Cardiac muscle cell (in vitro differentiated cells and primary cell): ENCODE measurements around the gene TENM3. TPM values are rescaled to one million over a fixed set of nuclear protein-coding genes. Genes with fewer than 3 reads are reported as not detected.

ENCODE experiments used
- DNase-seq, 2 donors: peaks; one replicate each; pipeline versions ENCODE4 v3.0.0 to v3.0.0-alpha.2; 2010 to 2017; ENCODE audit warnings: low read depth in 1 of 2, low spot score in 1 of 2
- H3K27ac ChIP-seq: fragments of 200-600 bp; sonication (generic); 2 replicates; pipeline ENCODE4 v1.5.1; 2016
- H3K27me3 ChIP-seq: fragments of 200-600 bp; sonication (generic); 2 replicates; pipeline ENCODE4 v1.6.0; 2016; ENCODE audit warnings: control low read depth
- H3K36me3 ChIP-seq: fragments of 200-600 bp; sonication (generic); 2 replicates; pipeline ENCODE4 v1.5.1; 2016; ENCODE audit warnings: control low read depth
- H3K4me1 ChIP-seq: fragments of 200-600 bp; sonication (generic); 2 replicates; pipeline ENCODE4 v1.8.1; 2017; ENCODE audit warnings: low read depth, mild to moderate bottlenecking, mixed run types
- H3K4me3 ChIP-seq: fragments of 200-600 bp; sonication (generic); 2 replicates; pipeline ENCODE4 v1.5.1; 2016; ENCODE audit warnings: mild to moderate bottlenecking
- H3K9me3 ChIP-seq: fragments of 200-600 bp; sonication (generic); 2 replicates; pipeline ENCODE4 v1.5.1; 2017; ENCODE audit warnings: low read depth, mild to moderate bottlenecking, control low read depth
- polyA plus RNA-seq: library from polyadenylated mRNA; unstranded; fragments of >200 nt; fragmentation: Nextera tagmentation; extraction: Ambion mirVana; gene quantifications from 2 replicates; pipeline ENCODE4 v1.2.1, GENCODE V29; 2016
- total RNA-seq: library from RNA; depleted of rRNA; stranded (reverse); fragments of >200 nt; gene quantifications from 2 replicates; pipeline ENCODE4 v1.2.3, GENCODE V29; 2016
- TF ChIP-seq, protein P1 (sequence below): IDR thresholded peaks from 2 replicates; pipeline ENCODE4 v1.5.1; 2012; ENCODE audit warnings: low read depth, mild to moderate bottlenecking, low read length

Gene TENM3
- total and polyA plus RNA-seq, 2 experiments from 2014 or later, result 12.5 to 24.8 TPM

- TF ChIP-seq, protein P1, sequence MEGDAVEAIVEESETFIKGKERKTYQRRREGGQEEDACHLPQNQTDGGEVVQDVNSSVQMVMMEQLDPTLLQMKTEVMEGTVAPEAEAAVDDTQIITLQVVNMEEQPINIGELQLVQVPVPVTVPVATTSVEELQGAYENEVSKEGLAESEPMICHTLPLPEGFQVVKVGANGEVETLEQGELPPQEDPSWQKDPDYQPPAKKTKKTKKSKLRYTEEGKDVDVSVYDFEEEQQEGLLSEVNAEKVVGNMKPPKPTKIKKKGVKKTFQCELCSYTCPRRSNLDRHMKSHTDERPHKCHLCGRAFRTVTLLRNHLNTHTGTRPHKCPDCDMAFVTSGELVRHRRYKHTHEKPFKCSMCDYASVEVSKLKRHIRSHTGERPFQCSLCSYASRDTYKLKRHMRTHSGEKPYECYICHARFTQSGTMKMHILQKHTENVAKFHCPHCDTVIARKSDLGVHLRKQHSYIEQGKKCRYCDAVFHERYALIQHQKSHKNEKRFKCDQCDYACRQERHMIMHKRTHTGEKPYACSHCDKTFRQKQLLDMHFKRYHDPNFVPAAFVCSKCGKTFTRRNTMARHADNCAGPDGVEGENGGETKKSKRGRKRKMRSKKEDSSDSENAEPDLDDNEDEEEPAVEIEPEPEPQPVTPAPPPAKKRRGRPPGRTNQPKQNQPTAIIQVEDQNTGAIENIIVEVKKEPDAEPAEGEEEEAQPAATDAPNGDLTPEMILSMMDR, result no peak
- DNase-seq, result no peak
- Histone ChIP-seq H3K9me3 (no peaks in the 10 kb centered on the region), H3K36me3 (no peaks in the 10 kb centered on the region), H3K4me3 (no peak overlapping the region), H3K27me3 (peaks cover 3% of the 10 kb centered on the region), H3K27ac (no peak overlapping the region), H3K4me1 (no peaks in the 10 kb centered on the region)
Observed at GRCh38 chr4:182343453-182343852, 100.3 kb downstream of the TENM3 start.

GRCh38 chr4:182344968-182345367 lies 101.8 kb downstream of the TENM3 start:
- no peaks in the 10 kb centered on the region for H3K9me3 ChIP-seq
- no peaks in the 10 kb centered on the region for H3K36me3 ChIP-seq
- TF ChIP-seq, protein P1, result no peak
- H3K4me3 ChIP-seq, result no peak overlapping the region
- H3K27me3 ChIP-seq, result peaks cover 3% of the 10 kb centered on the region
- no peaks in the 10 kb centered on the region for H3K4me1 ChIP-seq
- DNase-seq, result no peak
- no peak overlapping the region for H3K27ac ChIP-seq

GRCh38 chr4:182346250-182346649 lies 103.0 kb downstream of the TENM3 start:
- Histone ChIP-seq H3K4me3 (no peak overlapping the region), H3K4me1 (no peaks in the 10 kb centered on the region), H3K27me3 (peaks cover 3% of the 10 kb centered on the region), H3K9me3 (no peaks in the 10 kb centered on the region), H3K36me3 (no peaks in the 10 kb centered on the region), H3K27ac (no peak overlapping the region)
- TF ChIP-seq, protein P1, result no peak
- DNase-seq, result no peak

DNA sequence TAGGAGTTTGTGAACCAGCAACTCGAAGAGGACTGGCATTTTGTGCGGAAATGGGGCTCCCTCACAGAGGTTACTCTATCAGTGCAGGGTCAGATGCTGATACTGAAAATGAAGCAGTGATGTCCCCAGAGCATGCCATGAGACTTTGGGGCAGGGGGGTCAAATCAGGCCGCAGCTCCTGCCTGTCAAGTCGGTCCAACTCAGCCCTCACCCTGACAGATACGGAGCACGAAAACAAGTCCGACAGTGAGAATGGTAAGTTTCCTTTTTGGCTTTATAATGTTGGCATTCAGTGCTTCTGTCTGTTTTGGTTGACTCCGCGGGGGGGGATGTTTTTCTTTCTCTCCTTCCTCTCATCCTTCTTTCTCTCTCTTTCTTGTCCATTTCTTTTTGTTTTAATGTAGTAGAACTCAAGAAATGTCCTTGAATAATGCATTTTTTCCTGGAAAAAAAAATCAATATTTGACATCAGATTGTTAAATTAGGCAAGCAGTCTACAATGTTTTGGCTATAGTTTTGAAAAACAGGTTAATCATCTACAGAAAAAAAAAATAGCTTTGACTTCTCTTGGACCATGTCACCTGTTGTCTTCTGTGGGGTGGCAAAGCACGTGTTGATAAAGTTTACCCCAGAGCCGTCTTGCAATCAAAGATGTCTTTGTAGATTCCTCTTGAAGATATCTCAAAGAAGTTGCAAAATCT lies 103.6 kb downstream of the TENM3 start:
- no peak for DNase-seq
- Histone ChIP-seq H3K9me3 (no peaks in the 10 kb centered on the region), H3K4me3 (no peak overlapping the region), H3K4me1 (no peaks in the 10 kb centered on the region), H3K36me3 (no peaks in the 10 kb centered on the region), H3K27ac (no peak overlapping the region), H3K27me3 (peaks cover 3% of the 10 kb centered on the region)
- TF ChIP-seq, protein P1, result no peak

- H3K27ac ChIP-seq, result no peak overlapping the region
- H3K4me3 ChIP-seq, result no peak overlapping the region
- DNase-seq, result no peak
- H3K36me3 ChIP-seq, result no peaks in the 10 kb centered on the region
- peaks cover 3% of the 10 kb centered on the region for H3K27me3 ChIP-seq
- no peaks in the 10 kb centered on the region for H3K9me3 ChIP-seq
- H3K4me1 ChIP-seq, result no peaks in the 10 kb centered on the region
- TF ChIP-seq, protein P1, result no peak
Observed at GRCh38 chr4:182348779-182349326, 105.7 kb downstream of the TENM3 start.
